ENCODE results near the gene CHID1. TPM values are rescaled to one million over a fixed set of nuclear protein-coding genes. Genes with fewer than 3 reads are reported as not detected.

The CHID1 gene
- total and polyA plus RNA-seq, 9 of the 15 experiments (the other 6 are each of a cell fraction or from before 2014, with no cell fraction given), result 15.1 to 108 (median 39.8) TPM

DNA sequence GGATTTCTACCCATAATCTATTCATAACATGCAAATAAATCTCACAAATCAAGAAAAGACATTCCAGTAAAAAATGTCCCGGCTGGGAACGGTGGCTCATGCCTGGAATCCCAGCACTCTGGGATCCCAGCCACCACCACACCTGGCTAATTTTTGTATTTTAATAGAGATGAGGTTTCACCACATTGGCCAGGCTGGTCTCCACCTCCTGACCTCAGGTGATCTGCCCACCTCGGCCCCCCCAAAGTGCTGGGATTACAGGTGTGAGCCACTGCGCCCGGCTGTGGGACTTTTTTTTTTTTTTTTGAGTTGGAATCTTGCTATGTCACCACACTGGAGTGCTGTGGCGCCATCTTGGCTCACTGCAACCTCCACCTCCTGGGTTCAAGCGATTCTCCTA lies 4.7 kb downstream of the CHID1 start:
- no peak for TF ChIP-seq NCOA6 (IDR thresholded peaks at IDR 0.05)
- TF ChIP-seq THRAP3 (IDR thresholded peaks at IDR 0.05; ENCODE audit: borderline replicate concordance), result no peak
- TF ChIP-seq, protein P1, sequence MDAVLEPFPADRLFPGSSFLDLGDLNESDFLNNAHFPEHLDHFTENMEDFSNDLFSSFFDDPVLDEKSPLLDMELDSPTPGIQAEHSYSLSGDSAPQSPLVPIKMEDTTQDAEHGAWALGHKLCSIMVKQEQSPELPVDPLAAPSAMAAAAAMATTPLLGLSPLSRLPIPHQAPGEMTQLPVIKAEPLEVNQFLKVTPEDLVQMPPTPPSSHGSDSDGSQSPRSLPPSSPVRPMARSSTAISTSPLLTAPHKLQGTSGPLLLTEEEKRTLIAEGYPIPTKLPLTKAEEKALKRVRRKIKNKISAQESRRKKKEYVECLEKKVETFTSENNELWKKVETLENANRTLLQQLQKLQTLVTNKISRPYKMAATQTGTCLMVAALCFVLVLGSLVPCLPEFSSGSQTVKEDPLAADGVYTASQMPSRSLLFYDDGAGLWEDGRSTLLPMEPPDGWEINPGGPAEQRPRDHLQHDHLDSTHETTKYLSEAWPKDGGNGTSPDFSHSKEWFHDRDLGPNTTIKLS (IDR thresholded peaks at IDR 0.05; ENCODE audit: borderline replicate concordance, low read depth), result no peak
- TF ChIP-seq HDAC6 (IDR thresholded peaks at IDR 0.05; ENCODE audit: low read depth, low read length), result no peak
- TF ChIP-seq HNRNPK (IDR thresholded peaks at IDR 0.05; ENCODE audit: low read depth, low read length, poor library complexity, severe bottlenecking), result no peak
- TF ChIP-seq MTF1 (CRISPR knock-in tag; IDR thresholded peaks at IDR 0.05; ENCODE audit: borderline replicate concordance), result no peak
- TF ChIP-seq DMBX1 (CRISPR knock-in tag; IDR thresholded peaks at IDR 0.05; ENCODE audit: borderline replicate concordance), result no peak
- no TSS peak for BruUV-seq (replicated peaks)
- Histone ChIP-seq H3K27me3 (ENCODE audit: control insufficient read depth in 2 of 2, insufficient read depth in 2 of 2, low read length in 2 of 2) (no peaks in the 10 kb centered on the region), H3K4me3 (no peak overlapping the region), H3K79me2 (ENCODE audit: control insufficient read depth, insufficient read depth, low read length) (peaks cover 40% of the 10 kb centered on the region), H4K20me1 (replicated peaks; ENCODE audit: control insufficient read depth, insufficient read depth, low read length) (peaks cover 15% of the 10 kb centered on the region; the same call in 1 of the 2 replicates), H2AFZ (ENCODE audit: low read depth, low read length) (no peak overlapping the region), H3K4me1 (replicated peaks in 1 of 2; ENCODE audit: control insufficient read depth in 2 of 2, insufficient read depth in 2 of 2, low read length in 2 of 2) (peaks cover 16 to 35% of the 10 kb centered on the region in 2 experiments; a peak in 4 of 5 replicates), H3K36me3 (ENCODE audit: control insufficient read depth, insufficient read depth, low read length) (peaks cover 77% of the 10 kb centered on the region), H3K9me1 (ENCODE audit: control insufficient read depth, insufficient read depth, low read length) (peaks cover 3% of the 10 kb centered on the region), H3K9me3 (replicated peaks; ENCODE audit: control insufficient read depth, insufficient read depth, low read depth, low read length) (no peaks in the 10 kb centered on the region), H3K4me2 (ENCODE audit: insufficient read depth, low read length) (no peak overlapping the region), H3K9ac (ENCODE audit: insufficient read depth in 1 of 2, low read depth in 2 of 2, low read length in 2 of 2) (no peak overlapping the region), H3K27ac (ENCODE audit: extremely low read depth, low read depth, low read length) (no peak overlapping the region)
- FAIRE-seq (no peak), DNase-seq (ENCODE audit: extremely low read depth in 1 of 4, low spot score in 3 of 4) (no peak), ATAC-seq (no peak)
- in situ Hi-C loops (cut with MboI), result no loop called here
- POLR2A ChIA-PET, result no interaction called here
- intact Hi-C loops (cut with micrococcal nuclease), result loop anchor here (5.0 kb wide), 1 partner anchor 141 kb away; no protein-coding TSS in a partner anchor
- 82% methylated on average over 7 of the region's 7 CpGs for WGBS (ENCODE audit: insufficient coverage, low coverage, missing lambda C conversion rate)
- CTCF ChIA-PET (ENCODE audit: low intra/inter-chr PET ratio), result no interaction called here
